Activated CD4-positive, alpha-beta T cell treated with anti-CD3 and anti-CD28 coated beads, Interleukin-2, amount 10 ng/mL, durations not matched to agents 24 days and 14 days (primary cell): ENCODE data around the gene FAM221B. TPM values are rescaled to one million over a fixed set of nuclear protein-coding genes. Genes with fewer than 3 reads are reported as not detected.

Source experiments
- DNase-seq: peaks from one replicate; pipeline ENCODE4 v3.0.0; 2022
- H3K27ac Mint-ChIP-seq: one replicate; pipeline ENCODE4 v1.8.0; 2022; ENCODE audit warnings: mild to moderate bottlenecking, mixed read lengths
- H3K27me3 Mint-ChIP-seq: one replicate; pipeline ENCODE4 v1.8.0; 2022; ENCODE audit warnings: mixed read lengths
- H3K36me3 Mint-ChIP-seq: one replicate; pipeline ENCODE4 v1.8.0; 2022; ENCODE audit warnings: low read depth, mild to moderate bottlenecking, mixed read lengths
- H3K4me1 Mint-ChIP-seq: one replicate; pipeline ENCODE4 v1.8.0; 2021; ENCODE audit warnings: mixed read lengths
- H3K4me3 Mint-ChIP-seq: one replicate; pipeline ENCODE4 v1.8.0; 2022; ENCODE audit warnings: mild to moderate bottlenecking, moderate library complexity, mixed read lengths
- H3K9me3 Mint-ChIP-seq: one replicate; pipeline ENCODE4 v1.8.0; 2021; ENCODE audit warnings: mixed read lengths
- intact Hi-C: fragments of 100-400 bp; cut with micrococcal nuclease; formaldehyde crosslinking; loops from one replicate; pipeline ENCODE4 v1.15.1; 2023
- total RNA-seq: library from RNA; stranded (reverse); gene quantifications from 2 replicates; pipeline ENCODE4 v1.2.3, GENCODE V29; 2022

FAM221B gene
- total RNA-seq, 1 donor from 2014 or later, result not detected

GRCh38 chr9:35800530-35800929 is 28.0 kb downstream of the FAM221B start:
- H3K9me3 Mint-ChIP-seq, result no peaks in the 10 kb centered on the region
- peaks cover 16% of the 10 kb centered on the region for H3K4me1 Mint-ChIP-seq
- H3K27ac Mint-ChIP-seq, result no peak overlapping the region
- H3K36me3 Mint-ChIP-seq, result peaks cover 29% of the 10 kb centered on the region
- no peak overlapping the region for H3K4me3 Mint-ChIP-seq
- intact Hi-C loops, result no loop called here
- DNase-seq, result no peak
- no peaks in the 10 kb centered on the region for H3K27me3 Mint-ChIP-seq

DNA sequence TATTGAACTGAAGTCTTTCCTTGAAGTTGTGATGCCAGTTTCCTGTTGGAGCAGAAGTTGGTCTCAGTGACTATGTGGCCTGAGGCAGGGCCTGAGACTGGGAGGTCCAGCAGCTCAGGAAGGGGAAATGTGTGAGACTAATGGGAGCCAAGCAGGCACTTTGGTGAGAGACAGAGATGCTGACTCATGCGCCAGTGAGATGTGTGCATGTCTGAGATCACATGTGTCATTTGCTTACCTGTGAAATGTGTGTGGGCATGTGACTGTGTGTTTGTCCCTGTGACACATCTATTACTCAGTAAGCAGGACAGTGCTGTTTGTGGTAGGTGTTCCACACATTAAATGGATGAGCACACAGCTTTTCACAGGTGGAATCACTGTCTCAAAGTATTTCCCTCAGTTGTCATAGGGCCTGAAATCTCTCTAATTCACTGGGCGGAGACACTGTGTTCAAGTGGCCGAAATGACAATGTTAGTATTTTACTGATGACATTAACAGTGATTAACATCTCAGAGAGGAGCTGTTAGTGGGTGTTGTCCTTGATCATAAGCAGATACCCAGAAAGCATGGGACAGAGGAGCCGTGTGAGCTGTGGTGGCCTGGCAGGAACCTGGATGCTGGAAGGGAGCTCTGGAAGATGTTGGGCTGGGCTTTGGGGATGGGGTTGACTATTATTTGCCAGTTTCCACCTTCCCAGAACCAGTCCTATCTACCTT is 29.7 kb downstream of the FAM221B start:
- Mint-ChIP-seq H3K36me3 (peaks cover 27% of the 10 kb centered on the region), H3K27ac (peak overlapping the region; percentile 78), H3K27me3 (no peaks in the 10 kb centered on the region), H3K4me1 (peaks cover 28% of the 10 kb centered on the region), H3K4me3 (no peak overlapping the region), H3K9me3 (no peaks in the 10 kb centered on the region)
- no peak for DNase-seq
- intact Hi-C loops, result loop anchor here (2.0 to 5.0 kb wide), 2 partner anchors 14 to 42 kb away; partner anchors contain the start of gene SPAG8

GRCh38 chr9:35797311-35798109 is 31.0 kb downstream of the FAM221B start:
- no peaks in the 10 kb centered on the region for H3K27me3 Mint-ChIP-seq
- H3K9me3 Mint-ChIP-seq, result no peaks in the 10 kb centered on the region
- intact Hi-C loops, result loop anchor here (2.0 to 5.0 kb wide), 2 partner anchors 15 to 40 kb away; partner anchors contain the start of gene SPAG8
- H3K4me3 Mint-ChIP-seq, result no peak overlapping the region
- H3K27ac Mint-ChIP-seq, result peak overlapping the region; percentile 1
- peaks cover 31% of the 10 kb centered on the region for H3K4me1 Mint-ChIP-seq
- DNase-seq, result no peak
- peaks cover 27% of the 10 kb centered on the region for H3K36me3 Mint-ChIP-seq

- no peaks in the 10 kb centered on the region for H3K9me3 Mint-ChIP-seq
- no peak overlapping the region for H3K4me3 Mint-ChIP-seq
- peaks cover 31% of the 10 kb centered on the region for H3K4me1 Mint-ChIP-seq
- H3K27ac Mint-ChIP-seq, result peak overlapping the region; percentile 16
- no peak for DNase-seq
- H3K27me3 Mint-ChIP-seq, result no peaks in the 10 kb centered on the region
- intact Hi-C loops, result loop anchor here (5.0 kb wide), 1 partner anchor 38 kb away; no protein-coding TSS in a partner anchor
- H3K36me3 Mint-ChIP-seq, result peaks cover 12% of the 10 kb centered on the region
These were observed 32.8 kb downstream of the FAM221B start for GRCh38 chr9:35795695-35796094.

DNA sequence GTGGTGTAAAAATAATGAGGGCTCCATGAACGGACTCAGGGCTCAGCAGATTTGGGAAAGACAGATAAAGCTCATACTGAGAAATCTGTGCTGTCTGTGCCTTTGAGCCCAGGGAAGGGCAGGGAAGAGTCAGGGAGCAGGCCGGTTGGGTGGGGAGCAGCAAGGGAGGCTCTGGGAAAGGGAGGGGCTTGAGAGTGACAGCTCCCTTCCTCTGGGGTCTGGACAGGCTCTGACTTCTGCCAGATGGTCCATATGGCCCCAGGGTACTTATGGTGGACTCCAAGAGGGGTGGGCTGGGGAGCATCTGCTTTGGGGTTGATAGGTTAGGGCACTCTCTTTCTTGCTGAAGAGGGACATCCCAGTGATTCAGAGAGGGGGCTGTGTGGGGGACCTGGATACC is 35.1 kb downstream of the FAM221B start:
- Mint-ChIP-seq H3K9me3 (no peaks in the 10 kb centered on the region), H3K27ac (no peak overlapping the region)
- intact Hi-C loops, result no loop called here

GRCh38 chr9:35792826-35793225 is 35.7 kb downstream of the FAM221B start:
- Mint-ChIP-seq H3K4me3 (no peak overlapping the region), H3K4me1 (peaks cover 25% of the 10 kb centered on the region), H3K27me3 (no peaks in the 10 kb centered on the region), H3K27ac (no peak overlapping the region), H3K36me3 (peaks cover 4% of the 10 kb centered on the region), H3K9me3 (no peaks in the 10 kb centered on the region)
- intact Hi-C loops, result no loop called here
- DNase-seq, result no peak

More for the DNA sequence above, 35.1 kb downstream of the FAM221B start:
- DNase-seq, result no peak
- Mint-ChIP-seq H3K4me3 (no peak overlapping the region), H3K4me1 (peaks cover 27% of the 10 kb centered on the region), H3K36me3 (peaks cover 4% of the 10 kb centered on the region), H3K27me3 (no peaks in the 10 kb centered on the region)

GRCh38 chr9:35792024-35792813 is 36.3 kb downstream of the FAM221B start:
- Mint-ChIP-seq H3K4me3 (no peak overlapping the region), H3K4me1 (peaks cover 21% of the 10 kb centered on the region), H3K27me3 (no peaks in the 10 kb centered on the region), H3K27ac (no peak overlapping the region), H3K9me3 (no peaks in the 10 kb centered on the region), H3K36me3 (peaks cover 10% of the 10 kb centered on the region)
- intact Hi-C loops, result no loop called here
- DNase-seq, result no peak

GRCh38 chr9:35791297-35791921 is 37.1 kb downstream of the FAM221B start, which contains the start of gene NPR2:
Gene NPR2 (plus strand): TSS chr9:35791591. CDS start chr9:35792409, 818 bp downstream.
- H3K4me3 Mint-ChIP-seq, result no peak within 1 kb of the TSS
- no peaks in the 10 kb centered on the region for H3K27me3 Mint-ChIP-seq
- peaks cover 12% of the 10 kb centered on the region for H3K36me3 Mint-ChIP-seq
- peaks cover 17% of the 10 kb centered on the region for H3K4me1 Mint-ChIP-seq
- intact Hi-C loops, result loop anchor here (2.0 kb wide), 2 partner anchors 23 to 35 kb away; partner anchors contain the start of gene HINT2
- H3K27ac Mint-ChIP-seq, result no peak within 1 kb of the TSS
- H3K9me3 Mint-ChIP-seq, result no peaks in the 10 kb centered on the region
- DNase-seq, result no peak

- H3K4me1 Mint-ChIP-seq, result peaks cover 17% of the 10 kb centered on the region
- peaks cover 18% of the 10 kb centered on the region for H3K36me3 Mint-ChIP-seq
- H3K27me3 Mint-ChIP-seq, result no peaks in the 10 kb centered on the region
- H3K9me3 Mint-ChIP-seq, result no peaks in the 10 kb centered on the region
- no peak overlapping the region for H3K27ac Mint-ChIP-seq
- DNase-seq, result peak; percentile 87
- intact Hi-C loops, result loop anchor here (1.0 to 2.0 kb wide), 3 partner anchors 24 to 92 kb away; partner anchors contain the start of gene HINT2
- no peak overlapping the region for H3K4me3 Mint-ChIP-seq
These were observed 37.9 kb downstream of the FAM221B start for GRCh38 chr9:35790385-35791296.

DNA sequence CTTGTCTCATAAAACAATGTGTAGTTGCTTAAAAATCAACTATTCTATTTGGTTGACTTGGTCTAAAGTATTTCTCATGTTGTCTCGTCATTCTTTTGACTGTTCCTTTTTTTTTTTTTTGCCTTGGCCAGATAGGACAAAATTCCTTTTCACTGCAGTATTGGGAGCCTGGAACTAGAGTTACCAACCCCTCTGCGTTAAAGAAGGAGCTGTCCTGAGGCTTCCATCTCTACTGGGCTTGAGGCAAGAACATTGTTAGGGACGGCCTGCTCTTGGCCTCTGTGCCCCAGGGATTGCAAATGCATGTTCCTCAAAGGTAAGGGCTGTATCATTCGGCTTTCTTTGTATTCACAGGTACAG is 38.5 kb downstream of the FAM221B start:
- Mint-ChIP-seq H3K4me3 (no peak overlapping the region), H3K27ac (no peak overlapping the region), H3K36me3 (peaks cover 19% of the 10 kb centered on the region), H3K9me3 (no peaks in the 10 kb centered on the region), H3K4me1 (peaks cover 14% of the 10 kb centered on the region), H3K27me3 (no peaks in the 10 kb centered on the region)
- no peak for DNase-seq
- intact Hi-C loops, result loop anchor here (1.0 to 2.0 kb wide), 3 partner anchors 25 to 92 kb away; partner anchors contain the start of gene HINT2

DNA sequence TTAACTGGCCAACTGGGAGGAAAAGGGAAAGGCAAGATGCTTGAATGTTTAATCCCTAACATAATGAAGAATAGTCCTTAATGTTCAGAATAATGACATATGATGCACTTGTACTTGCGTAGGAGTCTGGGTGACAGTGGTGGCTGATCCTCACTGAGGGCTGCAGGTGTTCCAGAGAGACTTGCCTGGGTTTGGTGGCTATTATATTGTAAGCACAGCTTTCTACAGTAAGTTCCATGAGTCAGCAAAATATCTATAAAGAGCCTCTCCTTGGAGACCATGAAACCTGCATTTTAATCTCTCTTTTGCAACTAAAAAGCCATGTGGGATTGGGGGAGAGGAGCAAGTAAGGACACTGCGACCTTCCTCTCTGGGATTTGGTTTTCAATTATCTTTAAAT is 39.0 kb downstream of the FAM221B start:
- intact Hi-C loops, result no loop called here
- Mint-ChIP-seq H3K4me3 (no peak overlapping the region), H3K4me1 (peaks cover 13% of the 10 kb centered on the region), H3K27me3 (no peaks in the 10 kb centered on the region), H3K27ac (no peak overlapping the region), H3K9me3 (no peaks in the 10 kb centered on the region), H3K36me3 (peaks cover 19% of the 10 kb centered on the region)
- no peak for DNase-seq

- Mint-ChIP-seq H3K36me3 (peaks cover 37% of the 10 kb centered on the region), H3K27me3 (no peaks in the 10 kb centered on the region), H3K4me3 (no peak overlapping the region), H3K4me1 (no peaks in the 10 kb centered on the region), H3K27ac (no peak overlapping the region), H3K9me3 (no peaks in the 10 kb centered on the region)
- intact Hi-C loops, result no loop called here
- no peak for DNase-seq
These were observed 45.1 kb downstream of the FAM221B start for GRCh38 chr9:35783418-35783817.
